HCT116 (cell line): ENCODE measurements around the gene NGEF. TPM values are rescaled to one million over a fixed set of nuclear protein-coding genes. Genes with fewer than 3 reads are reported as not detected.

Experiments
- ATAC-seq: fragments of 200-7000 bp; cut with Tn5 transposase; 2 replicates; pipeline ENCODE4 v1.9.1; 2020; ENCODE audit warnings: mild to moderate bottlenecking, moderate library complexity
- BruUV-seq: library from RNA; stranded (reverse); fragments of 400-500 nt; replicated peaks from 2 replicates; lab custom pipeline; 2021; lab: Mats Ljungman, UMichigan
- CTCF ChIA-PET: fragments of 300-600 bp; sonication (Branson Sonifier 250); formaldehyde crosslinking; loops from one replicate; lab custom pipeline; 2021; ENCODE audit warnings: antibody characterized with exemption; lab: Charles Lee
- POLR2A ChIA-PET: fragments of 300-600, 350-600 bp; sonication (Branson Sonifier 250); formaldehyde crosslinking; loops from one replicate; lab custom pipeline; 2021; ENCODE audit warnings: antibody characterized with exemption; lab: Charles Lee
- RAD21 ChIA-PET, 2 experiments: fragments of 300-600 bp; sonication (Branson Sonifier 250); formaldehyde crosslinking; loops; one replicate each; lab custom pipeline; 2023; ENCODE audit warnings: low total read pairs in 2 of 2; ENCODE audit not compliant: uncharacterized antibody in 2 of 2, unreplicated experiment in 2 of 2, low non-redundant PET in 1 of 2; lab: Charles Lee
- DNase-seq: peaks from one replicate; pipeline ENCODE4 v3.0.0-alpha.2; 2010; ENCODE audit warnings: low read depth, low spot score
- H2AFZ ChIP-seq: fragments of 200-600 bp; shearing (Covaris generic), sonication (generic); 2 replicates; pipeline ENCODE4 v1.6.1; 2017; ENCODE audit warnings: low read depth, mixed run types, mixed read lengths, antibody characterized with exemption, low read length; ENCODE audit not compliant: poor library complexity, severe bottlenecking
- H3K27ac ChIP-seq: 2 replicates; pipeline ENCODE4 v1.5.1; 2012; ENCODE audit warnings: low read depth, low read length
- H3K27me3 ChIP-seq: fragments of 200-600 bp; sonication (generic); 2 replicates; pipeline ENCODE4 v1.6.1; 2016; ENCODE audit warnings: mixed run types, low read length, mixed read lengths; ENCODE audit not compliant: insufficient read depth
- H3K36me3 ChIP-seq, 2 experiments: fragments of 200-500 bp in 1 of 2; fragments of 200-600 bp in 1 of 2; sonication (Bioruptor generic) in 1 of 2; sonication (generic) in 1 of 2; 2 replicates each; pipeline versions ENCODE4 v1.5.1 to v1.6.1; 2014 to 2016; ENCODE audit warnings: low read length in 2 of 2, inconsistent platforms in 1 of 2, mixed read lengths in 1 of 2, mixed run types in 1 of 2; ENCODE audit not compliant: insufficient read depth in 2 of 2, control insufficient read depth in 1 of 2
- H3K4me1 ChIP-seq, 2 experiments: fragments of 200-600 bp in 1 of 2; sonication (generic) in 1 of 2; 2 replicates each; pipeline versions ENCODE4 v1.5.1 to v1.6.1; 2012 to 2017; ENCODE audit warnings: low read length in 2 of 2, inconsistent platforms in 1 of 2, mild to moderate bottlenecking in 1 of 2, mixed read lengths in 1 of 2, mixed run types in 1 of 2, moderate library complexity in 1 of 2; ENCODE audit not compliant: insufficient read depth in 2 of 2, control insufficient read depth in 1 of 2
- H3K4me2 ChIP-seq: fragments of 200-600 bp; sonication (generic); 2 replicates; pipeline ENCODE4 v1.6.1; 2017; ENCODE audit warnings: mixed run types, low read length, mixed read lengths
- H3K4me3 ChIP-seq, 2 experiments: fragments of 200-600 bp in 1 of 2; sonication (generic) in 1 of 2; replicated peaks in 1 of 2; 2 replicates each; pipeline ENCODE4 v1.5.1; 2011 to 2016; ENCODE audit warnings: low read length in 2 of 2, control low read depth in 1 of 2, low read depth in 1 of 2, mild to moderate bottlenecking in 1 of 2, mixed read lengths in 1 of 2, mixed run types in 1 of 2
- H3K79me2 ChIP-seq: fragments of 200-600 bp; sonication (generic); 2 replicates; pipeline ENCODE4 v1.6.1; 2017; ENCODE audit warnings: mild to moderate bottlenecking, mixed run types, low read length, moderate library complexity, mixed read lengths; ENCODE audit not compliant: insufficient read depth
- H3K9ac ChIP-seq: fragments of 200-600 bp; sonication (generic); 2 replicates; pipeline ENCODE4 v1.6.1; 2016; ENCODE audit warnings: low read length, mixed read lengths
- H3K9me2 ChIP-seq: fragments of 200-600 bp; sonication (generic), shearing (Covaris generic); 2 replicates; pipeline ENCODE4 v1.6.1; 2017; ENCODE audit warnings: mixed run types, mild to moderate bottlenecking, moderate library complexity; ENCODE audit not compliant: insufficient read depth
- H3K9me3 ChIP-seq, 2 experiments: fragments of 200-500 bp in 1 of 2; fragments of 200-600 bp in 1 of 2; sonication (Bioruptor generic) in 1 of 2; sonication (generic) in 1 of 2; 2 replicates each; pipeline ENCODE4 v1.6.1; 2014 to 2017; ENCODE audit warnings: low read length in 2 of 2, mixed read lengths in 2 of 2, inconsistent platforms in 1 of 2, low read depth in 1 of 2, mild to moderate bottlenecking in 1 of 2, mixed run types in 1 of 2, moderate library complexity in 1 of 2; ENCODE audit not compliant: control insufficient read depth in 1 of 2, insufficient read depth in 1 of 2
- H4K20me1 ChIP-seq: fragments of 200-600 bp; sonication (generic), shearing (Covaris generic); 2 replicates; pipeline ENCODE4 v1.6.1; 2017; ENCODE audit warnings: mixed run types, mild to moderate bottlenecking, moderate library complexity; ENCODE audit not compliant: insufficient read depth
- CBX3 ChIP-seq: IDR thresholded peaks from 2 replicates; pipeline ENCODE4 v1.6.1; 2012; ENCODE audit warnings: low read depth
- CEBPB ChIP-seq: IDR thresholded peaks from 2 replicates; pipeline ENCODE4 v1.6.1; 2012; ENCODE audit warnings: low read depth
- CTCF ChIP-seq, 3 experiments: fragments of 200-600 bp in 1 of 3; sonication (generic) in 1 of 3; IDR thresholded peaks in 2 of 3; conservative IDR thresholded peaks in 1 of 3; 2 replicates each; pipeline ENCODE4 v1.5.1; 2012 to 2017; ENCODE audit warnings: low read depth in 2 of 3, low read length in 2 of 3, antibody characterized with exemption in 1 of 3, borderline replicate concordance in 1 of 3, control low read depth in 1 of 3, mild to moderate bottlenecking in 1 of 3, mixed read lengths in 1 of 3, mixed run types in 1 of 3, moderate library complexity in 1 of 3; ENCODE audit not compliant: insufficient read depth in 1 of 3
- EGR1 ChIP-seq: IDR thresholded peaks from 2 replicates; pipeline ENCODE4 v1.6.1; 2012; ENCODE audit warnings: low read depth
- EZH2 ChIP-seq: fragments of 200-600 bp; sonication (generic); IDR thresholded peaks from 2 replicates; pipeline ENCODE4 v1.6.1; 2017; ENCODE audit warnings: antibody characterized with exemption, mixed run types
- EZH2phosphoT487 ChIP-seq: fragments of 200-600 bp; IDR thresholded peaks from 2 replicates; pipeline ENCODE4 v1.6.1; 2018; ENCODE audit warnings: antibody characterized with exemption, borderline replicate concordance
- FOSL1 ChIP-seq: IDR thresholded peaks from 2 replicates; pipeline ENCODE4 v1.6.1; 2012; ENCODE audit warnings: low read depth
- JUND ChIP-seq: IDR thresholded peaks from 2 replicates; pipeline ENCODE4 v1.6.1; 2012
- POLR2AphosphoS5 ChIP-seq: IDR thresholded peaks from 2 replicates; pipeline ENCODE4 v1.6.1; 2011; ENCODE audit warnings: mild to moderate bottlenecking, low read depth, low read length, moderate library complexity
- SIN3A ChIP-seq: IDR thresholded peaks from 2 replicates; pipeline ENCODE4 v1.6.1; 2012; ENCODE audit warnings: low read depth
- SP1 ChIP-seq: IDR thresholded peaks from 2 replicates; pipeline ENCODE4 v1.6.1; 2012; ENCODE audit warnings: low read depth
- TCF7L2 ChIP-seq: IDR thresholded peaks from 2 replicates; pipeline ENCODE4 v1.7.0; 2011; ENCODE audit warnings: borderline replicate concordance, inconsistent platforms; ENCODE audit not compliant: insufficient read depth, insufficient read length; ENCODE audit errors: extremely low read depth
- YY1 ChIP-seq: IDR thresholded peaks from 2 replicates; pipeline ENCODE4 v1.6.1; 2011; ENCODE audit warnings: low read length, low read depth, moderate library complexity, mild to moderate bottlenecking; ENCODE audit not compliant: insufficient replicate concordance; ENCODE audit errors: extremely low read depth
- ZFX ChIP-seq: fragments of 450-650 bp; IDR thresholded peaks from 2 replicates; pipeline ENCODE4 v1.6.1; 2017
- ZNF274 ChIP-seq: fragments of 200-500 bp; sonication (Bioruptor generic); IDR thresholded peaks from 2 replicates; pipeline ENCODE4 v1.6.1; 2014; ENCODE audit warnings: mild to moderate bottlenecking, low read depth, low read length, inconsistent platforms
- intact Hi-C: fragments of 100-400 bp; cut with micrococcal nuclease; formaldehyde crosslinking; loops from 2 replicates; pipeline ENCODE4 v1.10.0; 2022
- total RNA-seq: library from RNA; stranded (reverse); gene quantifications from one replicate; pipeline ENCODE4 v1.2.1, GENCODE V29; 2021; ENCODE audit not compliant: unreplicated experiment
- TF ChIP-seq, protein P1 (sequence below): IDR thresholded peaks from 2 replicates; pipeline ENCODE4 v1.6.1; 2012
- TF ChIP-seq, protein P2 (sequence below): IDR thresholded peaks from 2 replicates; pipeline ENCODE4 v1.6.1; 2012; ENCODE audit warnings: low read depth

NGEF gene
- total RNA-seq, 1 experiment from 2014 or later: 12.6 TPM

DNA sequence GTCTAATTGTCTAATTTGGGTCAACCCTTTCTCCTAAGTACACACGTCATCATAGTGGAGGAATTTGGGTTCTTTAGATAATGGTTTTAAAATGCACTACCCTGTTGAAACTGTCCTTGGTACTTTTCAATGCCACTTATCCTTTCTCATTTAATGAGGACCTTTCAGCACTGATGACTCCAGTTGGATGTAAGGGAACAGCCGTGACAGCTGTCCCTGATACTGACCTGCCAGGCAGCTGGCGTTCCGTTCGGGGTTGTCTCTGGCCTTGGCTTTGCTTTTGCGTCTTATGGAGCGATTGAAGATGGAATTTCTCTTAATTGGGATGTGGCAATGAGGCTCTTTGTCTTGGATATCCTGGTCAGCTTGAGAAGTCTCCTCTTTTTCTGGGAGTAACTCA, 38.7 kb downstream of the NGEF start (continued):
- TF ChIP-seq YY1: no peak
- no peak for TF ChIP-seq ZFX
- TF ChIP-seq EZH2phosphoT487: no peak
- TF ChIP-seq JUND: no peak
- TF ChIP-seq, protein P1, sequence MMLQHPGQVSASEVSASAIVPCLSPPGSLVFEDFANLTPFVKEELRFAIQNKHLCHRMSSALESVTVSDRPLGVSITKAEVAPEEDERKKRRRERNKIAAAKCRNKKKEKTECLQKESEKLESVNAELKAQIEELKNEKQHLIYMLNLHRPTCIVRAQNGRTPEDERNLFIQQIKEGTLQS: no peak

DNA sequence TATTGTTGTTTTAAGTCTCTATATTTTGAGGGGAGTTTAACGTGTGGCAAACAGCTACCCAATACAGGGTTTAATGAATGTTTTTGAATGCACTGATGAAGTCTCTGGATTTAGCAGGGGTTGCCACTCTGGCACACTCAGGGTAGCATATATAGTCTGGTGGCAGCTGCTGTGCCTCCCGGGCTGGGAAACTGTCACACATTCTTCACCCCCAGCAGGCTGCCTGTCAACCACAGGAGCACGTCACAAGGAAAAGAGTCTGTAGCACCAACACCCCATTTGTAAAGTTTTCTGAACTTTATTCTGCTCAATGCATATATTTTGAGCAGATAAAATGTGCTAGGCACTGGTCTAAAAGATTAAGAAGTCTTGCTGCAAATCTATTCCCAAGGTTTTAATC, 39.3 kb downstream of the NGEF start:
- no peaks in the 10 kb centered on the region for H3K79me2 ChIP-seq
- TF ChIP-seq SP1 (no peak), POLR2AphosphoS5 (no peak), JUND (no peak), TCF7L2 (no peak), FOSL1 (no peak), EZH2phosphoT487 (no peak), SIN3A (no peak), CTCF (IDR thresholded peaks at IDR 0.05 in 2 of 3, conservative IDR thresholded peaks at IDR 0.05 in 1 of 3; ENCODE audit: borderline replicate concordance in 1 of 3, insufficient read depth in 1 of 3, low read depth in 2 of 3, low read length in 2 of 3) (no peak), CBX3 (no peak), ZNF274 (no peak), YY1 (no peak), CEBPB (no peak), ZFX (no peak), EGR1 (no peak), EZH2 (no peak)
- TF ChIP-seq, protein P1: no peak
- TF ChIP-seq, protein P2, sequence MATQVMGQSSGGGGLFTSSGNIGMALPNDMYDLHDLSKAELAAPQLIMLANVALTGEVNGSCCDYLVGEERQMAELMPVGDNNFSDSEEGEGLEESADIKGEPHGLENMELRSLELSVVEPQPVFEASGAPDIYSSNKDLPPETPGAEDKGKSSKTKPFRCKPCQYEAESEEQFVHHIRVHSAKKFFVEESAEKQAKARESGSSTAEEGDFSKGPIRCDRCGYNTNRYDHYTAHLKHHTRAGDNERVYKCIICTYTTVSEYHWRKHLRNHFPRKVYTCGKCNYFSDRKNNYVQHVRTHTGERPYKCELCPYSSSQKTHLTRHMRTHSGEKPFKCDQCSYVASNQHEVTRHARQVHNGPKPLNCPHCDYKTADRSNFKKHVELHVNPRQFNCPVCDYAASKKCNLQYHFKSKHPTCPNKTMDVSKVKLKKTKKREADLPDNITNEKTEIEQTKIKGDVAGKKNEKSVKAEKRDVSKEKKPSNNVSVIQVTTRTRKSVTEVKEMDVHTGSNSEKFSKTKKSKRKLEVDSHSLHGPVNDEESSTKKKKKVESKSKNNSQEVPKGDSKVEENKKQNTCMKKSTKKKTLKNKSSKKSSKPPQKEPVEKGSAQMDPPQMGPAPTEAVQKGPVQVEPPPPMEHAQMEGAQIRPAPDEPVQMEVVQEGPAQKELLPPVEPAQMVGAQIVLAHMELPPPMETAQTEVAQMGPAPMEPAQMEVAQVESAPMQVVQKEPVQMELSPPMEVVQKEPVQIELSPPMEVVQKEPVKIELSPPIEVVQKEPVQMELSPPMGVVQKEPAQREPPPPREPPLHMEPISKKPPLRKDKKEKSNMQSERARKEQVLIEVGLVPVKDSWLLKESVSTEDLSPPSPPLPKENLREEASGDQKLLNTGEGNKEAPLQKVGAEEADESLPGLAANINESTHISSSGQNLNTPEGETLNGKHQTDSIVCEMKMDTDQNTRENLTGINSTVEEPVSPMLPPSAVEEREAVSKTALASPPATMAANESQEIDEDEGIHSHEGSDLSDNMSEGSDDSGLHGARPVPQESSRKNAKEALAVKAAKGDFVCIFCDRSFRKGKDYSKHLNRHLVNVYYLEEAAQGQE: no peak
- ChIA-PET CTCF (no interaction called here), RAD21 (no interaction called here), POLR2A (no interaction called here)
- H3K27me3 ChIP-seq: no peaks in the 10 kb centered on the region
- H2AFZ ChIP-seq: no peak overlapping the region
- intact Hi-C loops: no loop called here
- peaks cover 0 to 7% of the 10 kb centered on the region in 2 experiments; a peak in 3 of 4 replicates for H3K4me1 ChIP-seq
- no TSS peak for BruUV-seq
- no peak for DNase-seq
- no peaks in the 10 kb centered on the region for H3K9me3 ChIP-seq
- no peaks in the 10 kb centered on the region for H3K9me2 ChIP-seq
- H3K36me3 ChIP-seq: no peaks in the 10 kb centered on the region
- no peak overlapping the region for H3K9ac ChIP-seq
- no peak overlapping the region for H3K4me3 ChIP-seq
- H3K4me2 ChIP-seq: no peak overlapping the region
- no peak overlapping the region for H3K27ac ChIP-seq
- ATAC-seq: no peak
- no peaks in the 10 kb centered on the region for H4K20me1 ChIP-seq
